Stimulated activated naive CD8-positive, alpha-beta T cell treated with anti-CD3 and anti-CD28 coated beads, Interleukin-15, Interleukin-2, amounts not matched to agents 100 U/mL and 50 U/mL, for 24 hours (primary cell): Measurements from ENCODE around the gene FAM236B.
"Not testable (repeated sequence)": the region's sequence is repeated elsewhere in the genome, so short reads cannot be mapped to it uniquely, and the experiment has no call there.

Source experiments
- ATAC-seq: fragments of 150-1000 bp; cut with Tn5 transposase; one replicate; pipeline ENCODE4 v1.10.0; 2021
- DNase-seq: peaks from one replicate; pipeline ENCODE4 v3.0.0; 2021

FAM236B gene

DNA sequence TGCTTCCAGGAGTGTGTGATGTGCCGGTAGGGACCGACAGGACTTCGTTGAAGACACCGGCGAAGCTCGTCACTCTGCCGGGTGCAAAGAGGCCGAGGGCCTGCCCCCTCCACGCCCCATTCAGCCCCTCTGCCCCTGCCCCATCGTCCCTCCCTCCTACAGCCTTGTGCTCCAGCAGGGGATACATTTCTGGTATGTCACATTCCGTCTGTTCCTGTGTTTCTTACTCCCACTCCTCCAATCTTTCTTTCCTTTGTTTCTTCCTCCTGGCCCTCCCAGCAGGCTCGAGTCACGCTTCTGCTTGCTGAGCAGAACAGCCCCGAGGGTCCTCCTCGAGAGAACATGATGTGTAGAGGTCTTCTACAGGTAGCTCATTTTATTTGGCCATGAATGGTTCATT, at the start of gene FAM236B:
TSS of gene FAM236B (minus strand) at position 101 of the 400 bp plus-strand sequence. CDS start at position 1, 100 bp downstream.
- not testable (repeated sequence) for ATAC-seq, DNase-seq

DNA sequence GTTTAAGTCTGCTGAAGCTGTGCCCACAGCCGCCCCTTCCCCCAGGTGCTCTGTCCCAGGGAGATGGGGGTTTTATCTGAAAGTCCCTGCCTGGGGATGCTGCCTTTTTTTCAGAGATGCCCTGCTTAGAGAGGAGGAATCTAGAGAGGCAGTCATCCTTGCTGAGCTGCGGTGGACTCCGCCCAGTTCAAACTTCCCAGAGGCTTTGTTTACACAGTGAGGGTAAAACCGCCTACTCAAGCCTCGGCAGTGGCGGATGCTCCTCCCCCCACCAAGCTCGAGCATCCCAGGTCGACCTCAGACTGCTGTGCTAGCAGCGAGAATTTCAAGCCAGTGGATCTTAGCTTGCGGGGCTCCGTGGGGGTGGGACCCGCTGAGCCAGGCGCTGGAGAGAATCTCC, 48.2 kb upstream of the FAM236B start:
- not testable (repeated sequence) for ATAC-seq, DNase-seq

DNA sequence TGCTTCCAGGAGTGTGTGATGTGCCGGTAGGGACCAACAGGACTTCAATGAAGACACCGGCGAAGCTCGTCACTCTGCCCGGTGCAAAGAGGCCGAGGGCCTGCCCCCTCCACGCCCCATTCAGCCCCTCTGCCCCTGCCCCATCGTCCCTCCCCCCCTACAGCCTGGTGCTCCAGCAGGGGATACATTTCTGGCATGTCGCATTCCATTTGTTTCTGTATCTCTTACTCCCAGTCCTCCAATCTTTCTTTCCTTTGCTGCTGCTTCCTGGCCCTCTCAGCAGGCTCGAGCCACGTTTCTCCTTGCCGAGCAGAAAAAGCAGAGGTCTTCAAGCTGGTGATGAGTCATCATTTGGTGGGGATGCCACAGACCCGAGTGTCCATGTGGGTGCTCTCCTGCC, 25.6 kb upstream of the FAM236B start, which contains the start of gene FAM236D:
TSS of gene FAM236D (minus strand) at position 101 of the 400 bp plus-strand sequence. CDS start at position 1, 100 bp downstream.
- DNase-seq, ATAC-seq: not testable (repeated sequence)

DNA sequence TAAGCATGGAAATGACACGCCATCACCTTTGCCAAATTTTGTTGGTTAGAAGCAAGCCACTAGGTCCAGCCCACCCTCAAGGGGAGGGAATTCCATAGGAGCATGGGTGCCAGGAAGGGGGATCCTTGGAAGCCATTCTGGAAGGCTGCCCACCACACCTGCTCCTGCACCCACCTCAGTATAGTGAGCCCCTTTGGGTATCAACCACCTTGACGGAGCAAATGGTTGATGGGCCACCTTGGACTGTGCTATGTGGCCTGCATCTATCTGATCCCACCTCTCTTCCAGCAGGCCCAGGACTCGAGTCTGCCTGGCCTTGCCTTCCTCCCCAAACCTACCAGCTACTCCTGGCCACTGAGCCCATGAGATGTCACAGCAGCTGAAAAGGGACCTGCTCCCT, 7.9 kb upstream of the FAM236B start:
- DNase-seq = not testable (repeated sequence)

DNA sequence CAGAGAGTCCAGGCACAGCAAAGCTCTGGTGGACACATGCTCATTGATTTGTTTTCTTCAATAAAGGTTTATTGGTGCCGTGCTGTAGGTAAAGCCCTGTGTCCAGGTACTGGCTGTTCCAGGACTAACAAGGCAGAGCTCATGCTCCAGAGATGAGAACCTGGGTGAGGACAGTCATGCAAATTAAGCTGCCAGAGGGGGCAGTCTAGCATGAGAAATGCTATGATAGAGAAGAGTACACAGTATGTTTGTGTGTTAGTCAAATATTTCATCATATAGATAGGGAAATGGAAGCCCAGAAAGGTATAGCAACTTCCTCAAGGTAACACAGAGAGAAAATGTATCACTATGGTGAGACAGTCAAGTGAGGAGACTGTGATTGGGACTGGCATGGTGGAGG, 5.7 kb upstream of the FAM236B start:
- DNase-seq, ATAC-seq: not testable (repeated sequence)

More for the DNA sequence above, 7.9 kb upstream of the FAM236B start:
- ATAC-seq = not testable (repeated sequence)

DNA sequence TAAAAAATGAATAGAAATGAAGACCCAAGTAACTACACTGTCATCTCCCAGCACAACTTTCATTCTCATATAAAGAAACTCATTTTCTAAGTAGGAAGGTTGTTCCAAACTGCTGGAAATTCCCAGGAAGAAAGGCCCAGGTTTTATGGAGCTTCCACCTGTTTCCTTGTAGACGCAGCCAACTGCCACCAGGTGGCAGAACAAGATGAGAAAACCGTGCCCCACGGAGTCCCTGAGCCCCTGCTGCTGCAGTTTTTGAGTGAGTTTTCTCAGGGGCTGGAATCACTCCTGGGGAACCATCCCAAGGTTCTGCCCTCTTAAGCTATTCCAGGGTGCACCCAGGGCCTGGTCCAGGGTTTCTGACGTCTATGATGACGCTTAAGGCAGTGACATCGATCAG, 1.5 kb upstream of the FAM236B start:
- not testable (repeated sequence) for DNase-seq, ATAC-seq

DNA sequence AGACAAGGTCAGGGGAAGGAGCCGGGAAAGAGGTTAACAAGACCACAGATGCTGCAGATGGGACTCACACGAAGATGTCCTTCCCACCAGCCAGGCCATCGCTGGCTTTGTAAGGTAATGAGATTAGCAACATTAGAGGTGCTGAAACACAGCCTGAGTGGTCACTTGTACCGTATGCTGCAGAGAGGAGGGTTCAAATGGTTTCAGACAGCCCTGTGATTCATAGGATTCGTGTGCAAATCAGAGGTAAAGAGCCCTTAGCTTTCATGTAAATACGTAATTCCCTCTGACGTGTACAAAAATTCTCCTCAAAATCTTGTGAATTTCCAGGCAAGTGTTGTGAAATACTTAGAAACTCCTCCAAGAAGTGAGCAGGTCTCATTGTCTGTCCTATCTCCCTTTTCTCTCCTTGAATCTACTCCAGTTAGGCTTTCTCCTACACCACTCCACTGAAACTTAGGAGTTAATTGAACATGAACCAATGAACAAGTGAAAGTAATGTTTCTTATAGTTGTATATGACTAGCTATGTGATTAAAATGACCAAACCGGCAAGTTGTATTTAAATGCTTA, 991 bp upstream of the FAM236B start:
- ATAC-seq, DNase-seq: not testable (repeated sequence)

DNA sequence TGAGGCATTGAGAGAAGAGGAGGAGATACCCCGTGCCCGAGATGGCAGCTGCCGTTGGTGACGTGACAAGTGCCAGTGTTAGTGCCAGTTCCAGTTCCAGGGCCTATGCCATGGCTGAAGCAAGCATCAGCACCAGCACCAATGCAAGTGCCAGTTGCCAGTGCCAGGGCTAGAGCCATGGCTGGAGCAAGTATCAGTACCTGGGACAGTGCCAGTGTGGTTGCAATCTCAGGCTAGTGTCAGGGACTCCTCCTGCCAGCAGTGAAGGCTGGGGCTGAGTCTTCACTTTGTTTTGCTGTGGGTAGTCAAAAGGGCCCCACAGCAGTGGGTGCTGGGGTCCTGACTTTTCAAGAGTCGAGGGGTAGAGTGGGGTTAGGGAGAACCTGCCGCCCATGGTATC, 4.3 kb downstream of the FAM236B start:
- DNase-seq, ATAC-seq: not testable (repeated sequence)

DNA sequence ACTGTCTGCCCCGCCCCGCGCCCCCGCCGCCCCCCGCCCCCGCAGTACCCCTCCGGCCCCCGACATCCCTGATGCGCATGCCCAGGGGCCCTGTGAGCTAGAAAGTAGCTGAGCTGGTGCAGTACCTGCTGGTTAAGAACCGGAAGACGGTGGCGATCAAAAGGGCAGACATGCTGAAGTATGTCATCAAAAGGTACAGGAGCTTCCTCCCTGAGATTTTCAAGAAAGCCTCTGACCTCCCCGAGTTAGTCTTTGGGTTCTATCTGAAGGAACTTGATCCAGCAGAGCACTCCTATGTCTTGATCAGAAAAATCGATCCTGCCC, 5.0 kb downstream of the FAM236B start:
- peak; percentile 71 for ATAC-seq
- DNase-seq = not testable (repeated sequence)

DNA sequence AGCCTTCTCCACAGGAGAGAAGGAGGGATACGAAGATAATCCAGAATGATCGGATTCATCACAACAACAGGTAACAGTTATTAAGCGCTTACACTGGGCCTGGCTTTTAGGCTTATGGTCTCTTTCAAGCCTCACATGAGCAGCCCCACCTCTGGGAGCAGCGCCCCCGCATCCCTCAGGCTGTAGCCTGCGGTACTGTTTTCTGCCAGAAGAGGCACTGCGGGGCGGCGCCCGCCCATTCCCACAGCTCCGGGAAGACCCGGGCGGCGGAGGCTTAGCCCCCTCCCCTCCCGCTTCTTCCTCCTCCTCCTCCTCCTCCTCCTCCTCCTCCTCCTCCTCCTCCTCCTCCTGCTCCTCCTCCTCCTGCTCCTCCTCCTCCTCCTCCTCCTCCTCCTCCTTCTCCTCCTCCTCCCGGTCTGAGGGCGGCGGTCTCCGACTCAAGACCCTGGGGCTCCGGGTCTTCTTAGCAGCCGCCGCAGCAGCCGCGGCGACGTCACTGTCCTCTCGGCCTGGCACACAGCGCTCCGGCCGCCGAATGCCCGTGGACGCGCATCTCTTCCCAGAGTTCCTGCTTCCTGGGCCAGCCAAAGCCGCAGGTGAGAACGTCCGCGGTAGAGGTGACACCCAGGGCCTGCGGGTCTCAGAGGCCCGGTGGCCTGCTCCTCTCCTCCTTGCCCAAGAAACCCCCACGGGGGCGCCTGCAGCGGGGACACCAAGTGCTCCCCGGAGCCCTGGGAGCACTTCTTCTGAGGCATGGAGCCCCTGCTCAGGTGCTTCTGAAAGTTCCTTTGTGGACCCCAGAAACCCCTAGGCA, 5.6 kb downstream of the FAM236B start, which contains the start of gene DMRTC1B:
TSS of gene DMRTC1B (plus strand) at position 238 of the 814 bp plus-strand sequence. CDS start 68,246 bp downstream, outside the sequence.
- not testable (repeated sequence) for DNase-seq
- peak; percentile 85 for ATAC-seq

DNA sequence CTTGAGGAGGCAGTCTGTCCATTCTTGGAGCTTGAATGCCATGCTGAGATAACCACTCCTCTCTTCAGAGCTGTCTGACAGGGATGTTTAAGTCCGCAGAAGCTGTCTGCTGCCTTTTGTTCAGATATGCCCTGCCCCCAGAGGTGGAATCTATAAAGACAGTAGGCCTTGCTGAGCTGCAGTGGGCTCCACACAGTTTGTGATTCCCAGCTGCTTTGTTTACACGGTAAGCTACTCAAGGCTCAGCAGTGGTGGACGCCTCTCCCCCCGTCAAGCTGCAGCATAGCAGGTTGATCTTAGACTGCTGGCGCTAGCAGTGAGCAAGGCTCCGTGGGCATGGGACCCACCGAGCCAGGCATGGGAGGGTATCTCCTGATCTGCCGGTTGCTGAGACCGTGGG, 22.0 kb downstream of the FAM236B start:
- not testable (repeated sequence) for DNase-seq, ATAC-seq

DNA sequence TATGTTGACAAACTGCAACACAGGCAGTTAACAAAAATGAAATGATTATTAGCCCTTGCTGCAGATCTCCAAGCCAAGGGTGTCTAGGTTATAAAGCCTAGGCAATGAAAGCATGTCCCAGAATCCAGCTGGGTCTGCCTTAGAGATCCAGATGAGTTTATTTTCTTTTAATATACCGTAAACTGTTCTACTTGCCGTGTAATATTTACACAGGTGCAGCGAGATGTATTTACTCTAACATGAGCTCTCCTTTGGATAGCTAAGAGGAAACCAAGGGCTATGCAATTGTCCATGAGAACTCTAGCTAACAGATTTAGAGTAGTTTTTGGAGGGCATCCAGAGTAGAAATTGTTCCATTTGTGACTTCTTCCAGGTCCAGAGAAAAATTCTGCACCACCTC, 33.9 kb downstream of the FAM236B start:
- not testable (repeated sequence) for DNase-seq, ATAC-seq

DNA sequence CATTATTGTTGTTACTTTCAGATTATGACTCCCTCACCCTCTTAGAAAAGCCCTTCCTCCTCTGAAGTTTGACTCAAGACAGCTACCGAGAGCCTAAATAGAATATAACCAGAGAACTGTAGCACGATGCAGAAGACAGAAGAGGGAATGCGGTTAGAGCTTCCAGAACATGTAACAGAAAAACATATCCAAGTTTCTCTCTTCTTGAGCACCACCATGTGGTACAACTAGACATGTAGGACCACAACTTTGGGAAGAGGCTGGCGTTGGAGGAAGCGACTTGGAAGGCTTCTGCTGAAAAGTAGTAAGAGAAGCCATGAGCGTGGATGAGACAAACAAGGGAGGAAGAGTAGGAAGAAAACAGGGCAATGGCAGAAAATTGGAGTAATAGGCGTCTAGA, 36.9 kb downstream of the FAM236B start:
- ATAC-seq, DNase-seq: not testable (repeated sequence)

DNA sequence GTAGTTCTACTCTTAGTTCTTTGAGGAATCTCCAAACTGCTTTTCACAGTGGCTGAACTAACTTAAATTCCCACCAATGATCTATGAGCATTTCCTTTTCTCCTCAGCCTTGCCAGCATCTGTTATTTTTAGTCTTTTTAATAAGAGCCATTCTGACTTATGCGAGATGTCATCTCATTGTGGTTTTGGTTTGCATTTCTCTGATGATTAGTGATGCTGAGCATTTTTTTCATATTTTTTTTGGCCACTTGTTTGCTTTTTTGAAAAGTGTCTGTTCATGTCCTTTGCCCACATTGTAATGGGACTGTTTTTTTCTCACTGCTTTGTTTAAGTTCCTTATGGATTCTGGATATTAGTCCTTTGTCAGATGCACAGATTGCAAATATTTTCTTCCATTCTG, 46.9 kb downstream of the FAM236B start:
- no peak for DNase-seq
- ATAC-seq = no peak

DNA sequence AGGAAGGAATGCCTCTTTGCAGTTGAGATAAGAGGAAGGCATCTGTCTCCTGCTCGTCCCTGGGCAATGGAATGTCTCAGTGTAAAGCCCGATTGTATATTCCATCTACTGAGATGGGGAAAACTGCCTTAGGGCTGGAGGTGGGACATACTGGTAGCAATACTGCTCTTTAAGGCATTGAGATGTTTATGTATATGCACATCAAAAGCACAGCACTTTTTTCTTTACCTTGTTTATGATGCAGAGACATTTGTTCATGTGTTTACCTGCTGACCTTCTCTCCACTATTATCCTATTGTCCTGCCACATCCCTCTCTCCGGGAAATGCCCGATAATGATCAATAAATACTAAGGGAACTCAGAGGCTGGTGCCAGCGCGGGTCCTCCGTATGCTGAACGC, 48.8 kb downstream of the FAM236B start:
- not testable (repeated sequence) for ATAC-seq, DNase-seq
